HG03060 (cell line): ENCODE measurements around the gene AGPAT3.
"Not testable (repeated sequence)": the region's sequence is repeated elsewhere in the genome, so short reads cannot be mapped to it uniquely, and the experiment has no call there.

Source experiments
- ATAC-seq: cut with Tn5 transposase; IDR thresholded peaks from one replicate; pipeline ENCODE4 v1.9.1; 2021; ENCODE audit warnings: low read depth, moderate number of reproducible peaks; ENCODE audit not compliant: unreplicated experiment

AGPAT3 gene

DNA sequence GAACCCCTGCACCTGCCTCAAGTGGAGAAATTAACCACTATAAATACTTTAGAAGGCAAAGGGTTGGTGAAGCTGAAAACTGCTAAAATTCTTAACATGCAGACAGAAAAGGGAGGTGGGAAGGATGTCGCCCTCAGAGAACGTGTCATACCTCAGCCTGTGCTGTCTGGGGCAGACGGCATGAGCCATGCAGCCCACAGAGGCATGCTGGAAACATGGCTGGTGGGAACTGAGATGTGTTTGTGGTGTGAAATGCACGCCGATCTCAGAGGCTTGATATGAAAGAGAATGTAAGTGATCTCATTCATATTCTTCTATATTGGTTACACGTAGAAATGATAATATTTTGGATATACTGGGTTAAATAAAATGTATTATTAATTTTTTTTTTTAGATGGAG lies 16.3 kb downstream of the AGPAT3 start:
- ATAC-seq: no peak

DNA sequence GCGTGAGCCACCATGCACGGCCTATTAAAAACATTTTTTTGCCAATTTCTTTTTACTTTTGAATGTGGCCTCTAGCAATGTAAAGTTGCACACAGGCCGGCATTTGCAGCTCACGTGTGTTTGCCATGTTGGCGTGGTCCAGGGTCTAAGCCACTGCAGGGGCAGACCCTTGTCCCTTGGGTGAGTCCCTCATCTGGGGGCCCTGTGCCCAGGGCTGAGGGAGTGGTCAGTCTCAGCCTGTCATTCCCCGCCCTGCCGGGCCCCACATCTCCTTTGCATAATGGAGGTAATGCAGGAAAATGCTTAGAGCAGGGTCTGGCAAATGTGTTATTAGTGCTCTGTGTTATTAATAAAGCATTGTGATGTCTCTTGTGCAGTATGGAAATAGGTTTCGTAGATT lies 16.9 kb downstream of the AGPAT3 start:
- ATAC-seq: no peak

DNA sequence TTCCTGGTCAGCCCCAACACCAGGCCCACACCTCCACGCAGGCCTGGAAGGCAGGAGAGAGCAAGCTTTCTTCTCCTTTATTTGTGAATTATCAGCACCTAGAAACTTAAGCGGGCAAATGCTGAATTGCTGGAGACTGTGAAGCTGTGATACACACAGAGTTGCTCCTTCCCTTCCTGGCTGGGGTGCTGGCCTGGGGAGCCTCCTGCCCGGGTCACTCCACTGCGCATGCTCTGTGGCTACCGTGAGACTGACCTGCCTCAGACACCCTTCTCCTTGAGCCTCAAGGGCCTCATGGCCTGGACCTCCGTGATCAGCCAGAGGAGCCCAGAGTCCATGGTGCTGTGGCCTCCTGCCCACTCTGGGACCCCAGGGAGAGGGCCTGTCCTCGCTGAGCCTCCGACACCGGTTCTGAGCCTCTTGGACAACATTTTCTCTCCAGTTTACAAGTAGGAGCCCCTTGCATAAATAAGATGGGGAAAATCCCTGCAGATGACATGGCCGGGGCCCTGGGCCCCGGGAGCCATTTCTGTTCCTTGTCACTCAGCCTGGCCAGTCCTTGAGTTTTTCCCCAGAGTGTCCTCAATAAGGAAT lies 18.0 kb downstream of the AGPAT3 start:
- ATAC-seq: no peak

DNA sequence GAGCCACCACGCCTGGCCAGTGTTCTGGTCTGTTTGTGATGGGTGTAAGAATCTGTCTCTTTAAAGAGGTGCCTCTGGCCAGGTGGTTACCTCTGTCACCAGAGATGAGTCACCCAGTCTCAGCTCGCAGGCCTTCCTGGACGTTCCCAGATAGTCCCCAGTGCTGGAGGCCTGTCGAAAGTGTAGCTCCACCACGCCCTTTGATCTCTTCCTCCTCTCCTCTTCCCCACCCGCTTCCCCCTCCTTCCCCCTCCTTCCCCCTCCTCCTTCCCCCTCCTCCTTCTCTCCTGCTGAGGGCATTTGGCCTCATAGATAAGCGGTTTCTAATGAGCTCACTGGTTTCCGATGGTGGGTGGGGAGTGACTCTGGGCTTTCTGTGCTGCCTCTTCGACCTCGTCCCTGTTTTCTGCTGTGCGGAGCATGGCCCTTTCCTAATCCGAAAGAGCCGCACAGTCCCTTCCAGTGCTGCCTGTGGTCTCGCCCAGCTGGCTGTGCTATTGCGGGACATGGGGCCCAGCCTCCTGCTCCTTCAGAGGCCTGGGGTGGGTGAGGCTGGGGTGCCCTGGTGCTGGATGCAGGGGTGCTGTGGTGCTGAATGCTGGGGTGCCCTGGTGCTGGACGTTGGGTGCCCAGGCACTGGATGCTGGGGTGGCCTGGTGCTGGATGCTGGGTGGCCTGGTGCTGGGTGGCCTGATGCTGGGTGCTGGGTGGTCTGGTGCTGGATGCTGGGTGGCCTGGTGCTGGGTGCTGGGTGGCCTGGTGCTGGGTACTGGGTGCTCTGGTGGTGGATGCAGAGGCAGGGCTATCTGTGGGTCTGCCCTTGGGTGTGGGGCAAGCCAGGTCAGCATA lies 19.2 kb downstream of the AGPAT3 start:
- ATAC-seq: no peak

DNA sequence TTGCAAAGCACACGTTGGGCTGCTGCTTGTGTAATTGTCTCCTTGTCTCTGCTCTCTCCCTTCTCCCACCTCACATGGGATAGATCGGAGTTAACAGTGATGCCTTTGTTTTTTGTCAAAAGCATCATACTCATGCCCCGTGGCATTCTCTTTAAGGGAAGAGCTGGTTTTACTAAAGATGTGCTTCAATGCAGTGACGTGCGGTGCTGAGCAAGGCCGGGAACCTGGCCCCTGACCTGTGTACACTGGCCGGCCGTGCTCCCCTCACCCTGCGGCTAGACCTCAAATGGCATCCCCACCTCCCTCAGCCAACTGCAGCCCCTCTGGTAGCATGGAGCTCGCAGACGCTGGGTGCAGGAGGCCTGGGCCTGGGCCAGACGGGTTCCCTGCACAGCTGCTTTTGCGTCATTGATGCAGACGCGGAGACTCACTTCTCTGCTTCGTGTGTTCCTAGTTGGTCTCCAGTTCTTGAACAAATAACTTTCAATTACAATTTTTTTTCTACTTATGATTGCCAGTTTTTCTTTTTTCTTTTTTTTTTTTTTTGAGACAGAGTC lies 19.9 kb downstream of the AGPAT3 start:
- no peak for ATAC-seq

DNA sequence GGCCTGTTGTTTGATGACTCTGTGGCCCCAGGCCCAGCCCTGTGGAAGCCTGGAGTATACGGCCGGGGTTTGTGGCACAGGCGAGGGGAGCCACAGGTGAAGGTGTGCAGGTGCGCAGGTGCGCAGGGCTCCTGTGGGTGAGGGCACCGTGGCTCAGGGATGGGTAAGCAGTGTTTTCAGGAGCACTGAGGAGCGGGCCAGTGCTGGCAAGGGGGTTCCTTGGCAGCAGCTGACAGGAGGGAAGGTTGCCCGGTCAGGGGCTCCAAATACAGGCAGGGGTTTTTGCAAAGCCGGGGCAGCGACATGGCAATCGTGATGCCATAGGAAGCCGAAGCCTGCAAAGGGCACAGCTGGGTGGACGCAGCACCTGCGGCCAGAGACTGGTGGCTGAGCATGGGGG lies 20.7 kb downstream of the AGPAT3 start:
- no peak for ATAC-seq

DNA sequence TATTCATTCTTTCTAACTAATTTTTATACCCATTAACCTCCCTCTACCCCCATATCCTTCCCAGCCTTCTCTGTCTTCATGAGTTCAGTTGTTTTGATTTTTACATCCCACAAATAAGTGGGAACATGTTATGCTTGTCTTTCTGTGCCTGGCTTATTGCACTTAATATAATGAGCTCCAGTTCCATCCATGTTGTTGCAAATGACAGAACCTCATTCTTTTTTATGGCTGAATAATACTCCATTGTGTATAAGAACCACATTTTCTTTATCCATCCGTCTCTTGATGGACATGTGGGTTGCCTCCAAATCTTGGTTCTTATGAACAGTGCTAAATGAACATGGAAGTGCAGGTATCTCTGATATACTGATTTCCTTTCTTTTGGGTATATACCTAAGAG lies 21.5 kb downstream of the AGPAT3 start:
- ATAC-seq: no peak

DNA sequence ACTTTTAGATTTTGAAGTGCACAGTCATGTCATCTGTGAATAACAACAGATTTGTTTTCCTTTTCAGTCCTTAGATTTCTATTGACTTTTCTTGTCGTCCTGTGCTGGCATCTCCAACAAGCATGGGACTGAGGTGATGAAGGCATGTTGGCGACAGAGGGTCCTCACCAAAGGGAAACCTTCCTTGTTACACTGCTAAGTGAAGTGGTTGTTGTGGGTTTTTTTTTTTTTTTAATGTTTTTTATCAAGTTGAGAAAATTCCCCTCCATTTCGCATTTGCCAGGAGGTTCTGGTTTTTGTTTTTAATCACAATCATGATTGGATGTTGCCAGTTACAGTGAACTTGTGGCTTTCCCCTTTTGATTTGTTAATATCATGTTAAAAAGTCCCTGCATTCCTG lies 24.0 kb downstream of the AGPAT3 start:
- ATAC-seq: no peak

DNA sequence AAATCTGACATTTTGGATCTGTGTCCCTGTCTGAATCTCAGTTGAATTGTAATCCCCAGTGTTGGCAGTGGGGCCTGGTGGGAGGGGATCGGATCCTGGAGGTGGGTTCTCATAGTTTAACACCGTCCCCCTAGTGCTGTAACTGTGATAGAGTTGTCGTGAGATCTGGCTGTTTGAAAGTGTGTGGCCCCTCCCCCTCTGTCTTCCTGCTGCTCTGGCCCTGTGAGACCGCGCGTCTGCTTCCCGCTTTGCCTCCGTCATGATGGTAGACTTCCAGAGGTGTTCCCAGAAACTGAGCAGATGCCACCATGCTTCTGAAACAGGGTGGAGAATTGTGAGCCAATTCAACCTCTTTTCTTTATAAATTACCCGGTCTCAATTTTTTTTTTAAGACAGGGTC lies 25.0 kb downstream of the AGPAT3 start:
- ATAC-seq: no peak

DNA sequence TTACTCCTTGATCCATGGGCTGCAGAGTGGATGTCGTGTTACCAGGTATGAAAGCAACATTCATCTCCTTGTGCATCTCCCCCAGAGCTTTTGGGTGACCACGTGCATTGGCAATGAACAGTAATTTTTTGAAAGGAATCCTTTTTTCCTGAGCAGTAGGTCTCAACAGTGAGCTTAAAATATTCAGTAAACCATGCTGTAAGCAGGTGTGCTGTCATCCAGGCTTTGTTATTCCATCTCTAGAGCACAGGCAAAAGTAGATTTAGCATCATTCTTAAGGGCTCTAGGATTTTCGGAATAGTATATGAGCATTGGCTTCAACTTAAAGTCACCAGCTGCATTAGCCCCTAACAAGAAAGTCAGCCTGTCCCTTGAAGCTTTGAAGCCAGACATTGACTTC lies 27.3 kb downstream of the AGPAT3 start:
- no peak for ATAC-seq

DNA sequence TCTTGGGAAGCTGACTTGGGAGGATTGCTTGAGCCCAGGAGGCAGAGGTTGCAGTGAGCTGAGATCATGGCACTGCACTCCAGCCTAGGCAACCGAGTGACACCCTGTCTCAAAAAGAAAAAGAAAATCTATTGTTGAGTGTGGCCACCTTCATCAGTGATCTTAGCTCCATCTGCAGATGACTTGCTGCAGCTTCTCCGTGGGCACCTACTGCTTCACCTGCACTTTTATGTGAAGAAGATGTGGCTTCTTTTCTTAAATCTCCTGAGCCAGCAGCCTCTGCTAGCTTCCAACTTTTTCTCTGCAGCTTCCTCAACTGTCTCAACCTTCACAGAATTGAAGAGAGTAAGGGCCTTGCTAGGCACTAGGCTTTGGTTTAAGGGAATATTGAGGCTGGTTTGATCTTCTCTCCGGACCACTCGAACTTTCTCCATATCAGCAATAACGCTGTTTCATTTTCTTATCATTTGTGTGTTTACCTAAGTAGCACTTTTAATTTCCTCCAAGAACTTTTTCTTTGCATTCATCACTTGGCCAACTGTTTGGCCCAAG lies 28.0 kb downstream of the AGPAT3 start:
- no peak for ATAC-seq

DNA sequence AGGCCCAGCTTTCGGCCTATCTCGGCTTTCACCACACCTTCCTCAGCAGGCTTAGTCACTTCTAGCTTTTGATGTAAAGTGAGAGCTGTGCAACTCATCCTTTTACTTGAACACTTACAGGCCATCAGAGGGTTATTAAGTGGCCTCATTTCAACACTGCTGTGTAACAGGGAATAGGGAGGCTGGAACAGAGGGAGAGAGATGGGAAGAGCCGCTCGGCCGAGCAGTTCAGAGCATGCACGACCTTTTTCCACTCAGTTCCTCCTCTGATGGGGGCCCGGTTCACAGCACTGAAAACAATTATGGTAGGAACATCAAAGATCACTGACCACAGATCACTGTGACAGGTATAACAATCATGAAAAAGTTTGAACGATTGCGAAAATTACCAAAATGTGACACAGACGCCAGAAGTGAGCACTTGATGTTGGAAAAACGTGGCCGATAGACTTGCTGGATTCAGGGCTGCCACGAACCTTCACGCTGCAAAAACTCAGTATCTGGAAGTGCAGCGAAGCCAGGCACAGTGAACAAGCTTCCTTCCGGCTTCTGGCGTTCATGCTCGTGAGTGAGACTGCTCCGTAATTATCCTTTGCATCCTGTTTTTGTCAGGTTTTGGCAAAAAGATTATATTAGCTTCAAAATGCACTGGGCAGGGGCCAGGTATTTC lies 28.6 kb downstream of the AGPAT3 start:
- no peak for ATAC-seq

DNA sequence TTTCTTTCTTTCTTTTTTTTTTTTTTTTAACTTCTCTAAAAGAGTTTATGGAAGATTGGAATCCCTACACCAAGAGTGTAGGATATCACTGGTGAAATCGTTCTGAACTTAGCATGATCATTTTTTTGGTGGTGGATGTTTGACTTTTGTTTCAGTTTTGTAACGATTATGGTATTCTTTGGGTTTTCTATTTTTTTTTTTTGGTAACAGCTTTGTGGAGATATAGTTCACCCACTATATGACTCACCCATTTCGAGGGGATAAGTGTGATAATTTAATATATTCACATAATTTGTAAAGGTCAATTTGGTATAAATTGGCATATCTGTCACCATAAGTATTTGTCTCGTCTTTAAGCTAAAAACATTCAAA lies 29.2 kb downstream of the AGPAT3 start:
- ATAC-seq: no peak

DNA sequence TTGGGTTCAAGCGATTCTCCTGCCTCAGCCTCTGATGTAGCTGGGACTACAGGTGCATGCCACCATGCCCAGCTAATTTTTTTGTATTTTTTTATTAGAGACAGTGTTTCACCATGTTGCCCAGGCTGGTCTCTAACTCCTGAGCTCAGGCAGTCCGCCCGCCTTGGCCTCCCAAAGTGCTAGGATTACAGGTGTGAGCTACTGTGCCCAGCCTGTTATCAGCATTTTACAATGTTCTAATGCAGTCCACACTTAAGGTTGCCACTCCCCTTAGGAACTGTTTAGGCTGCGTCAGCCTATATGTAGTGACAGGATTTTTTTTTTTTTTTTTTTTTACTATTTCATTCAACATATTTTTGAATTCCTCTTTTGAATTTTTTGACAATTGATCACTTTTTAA lies 30.2 kb downstream of the AGPAT3 start:
- no peak for ATAC-seq

DNA sequence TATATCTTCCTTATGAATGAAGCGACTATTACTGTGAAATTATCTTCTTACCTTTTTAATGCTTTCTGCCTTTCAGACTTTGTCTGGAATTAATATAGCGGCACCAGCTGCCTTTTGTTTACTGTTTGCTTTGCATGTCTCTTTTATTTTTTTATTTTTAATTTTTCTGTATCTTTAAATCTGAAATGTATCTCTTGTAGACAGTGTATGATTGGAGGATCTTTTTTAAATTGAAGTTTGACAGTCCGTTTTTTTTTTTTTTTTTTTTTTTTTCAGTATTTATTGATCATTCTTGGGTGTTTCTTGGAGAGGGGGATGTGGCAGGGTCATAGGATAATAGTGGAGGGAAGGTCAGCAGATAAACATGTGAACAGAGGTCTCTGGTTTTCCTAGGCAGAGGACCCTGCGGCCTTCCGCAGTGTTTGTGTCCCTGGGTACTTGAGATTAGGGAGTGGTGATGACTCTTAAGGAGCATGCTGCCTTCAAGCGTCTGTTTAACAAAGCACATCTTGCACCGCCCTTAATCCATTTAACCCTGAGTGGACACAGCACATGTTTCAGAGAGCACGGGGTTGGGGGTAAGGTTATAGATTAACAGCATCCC lies 31.8 kb downstream of the AGPAT3 start:
- ATAC-seq: not testable (repeated sequence)

DNA sequence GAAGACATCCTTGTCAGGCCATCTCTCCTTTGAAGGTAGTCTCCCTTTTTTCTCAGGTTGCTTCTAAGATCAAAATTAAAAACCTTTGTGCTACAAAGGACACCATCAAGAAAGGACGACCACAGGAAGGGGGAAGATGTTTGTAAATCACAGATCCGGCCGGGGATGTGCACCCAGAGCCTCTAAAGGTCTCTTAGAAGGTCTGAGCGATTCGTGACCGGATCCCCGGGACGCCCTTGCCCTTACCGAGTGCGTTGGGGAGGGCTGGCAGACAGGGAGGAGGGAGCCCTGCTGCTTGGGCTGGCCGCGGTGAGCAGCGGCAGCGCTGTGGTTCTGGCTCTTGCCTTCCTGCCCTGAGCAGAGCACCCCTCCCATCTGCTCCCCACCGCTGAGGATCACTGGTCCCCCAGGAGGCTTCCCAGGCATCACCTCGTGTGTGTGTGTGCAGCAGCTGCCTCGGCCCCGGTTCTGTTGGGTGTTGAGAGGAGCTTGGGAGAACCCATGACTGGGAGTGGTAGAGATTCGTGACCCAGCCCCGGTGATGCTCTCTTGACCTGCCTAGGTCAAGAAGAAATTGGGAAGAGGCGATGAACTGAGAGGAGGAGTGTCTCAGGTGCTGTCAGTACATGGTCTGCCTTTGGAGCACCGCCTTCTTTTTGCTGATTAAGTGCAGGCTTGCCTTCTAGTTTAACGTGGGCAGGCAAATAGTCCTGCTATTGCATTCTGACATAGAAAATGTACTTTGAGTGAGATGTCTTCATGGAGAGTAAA lies 34.5 kb downstream of the AGPAT3 start:
- ATAC-seq: no peak

DNA sequence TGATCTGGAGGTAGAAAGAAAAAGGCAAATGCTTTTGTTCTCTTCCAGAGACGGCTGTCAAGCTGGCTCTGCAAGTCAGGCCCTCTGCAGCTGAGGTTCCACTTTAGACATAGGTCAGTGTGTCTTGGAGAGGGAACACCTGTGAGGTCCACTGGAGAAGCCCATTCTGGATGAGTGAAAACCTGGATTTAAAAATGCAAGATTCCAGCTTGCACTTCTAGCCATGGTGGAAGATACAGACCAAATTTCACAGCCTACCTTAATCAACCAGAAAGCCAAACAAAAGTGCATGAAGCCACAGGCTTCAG lies 35.0 kb downstream of the AGPAT3 start:
- no peak for ATAC-seq

DNA sequence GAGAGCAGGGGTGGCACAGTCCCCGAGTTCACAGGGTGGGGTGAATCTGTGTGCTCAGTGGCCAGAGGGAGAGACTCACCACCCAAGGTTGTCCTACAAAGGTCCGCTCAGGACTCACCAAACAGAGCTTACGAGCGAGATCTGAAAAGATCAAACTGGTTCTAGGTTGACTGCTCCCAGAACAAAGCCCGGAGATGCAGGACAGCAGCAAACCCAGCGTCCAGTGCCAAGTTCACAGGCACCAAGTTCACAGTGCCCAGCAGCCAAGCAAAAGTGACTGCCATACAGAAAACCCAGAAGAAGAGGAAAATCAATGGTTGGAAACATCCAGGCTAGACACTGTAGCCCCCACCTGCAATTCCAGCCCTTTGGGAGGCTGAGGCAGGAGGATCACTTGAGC lies 35.7 kb downstream of the AGPAT3 start:
- no peak for ATAC-seq

DNA sequence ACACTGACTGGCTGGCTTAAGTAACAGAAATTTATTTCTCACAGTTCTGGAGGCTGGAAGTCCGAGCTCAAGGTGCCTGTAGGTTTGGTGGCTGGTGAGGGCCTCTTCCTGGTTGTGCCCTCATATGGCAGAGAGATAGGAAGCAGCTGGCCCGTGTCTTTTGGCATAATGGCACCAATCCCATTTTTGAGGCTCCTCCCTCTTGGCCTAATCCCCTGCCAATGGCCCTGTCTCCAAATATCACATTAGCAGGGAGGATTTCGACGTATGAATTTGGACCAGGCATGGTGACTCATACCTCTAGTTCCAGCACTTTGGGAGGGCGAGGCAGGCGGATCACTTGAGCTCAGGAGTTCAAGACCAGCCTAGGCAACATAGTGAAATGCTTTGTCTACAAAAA lies 37.4 kb downstream of the AGPAT3 start:
- ATAC-seq: no peak

DNA sequence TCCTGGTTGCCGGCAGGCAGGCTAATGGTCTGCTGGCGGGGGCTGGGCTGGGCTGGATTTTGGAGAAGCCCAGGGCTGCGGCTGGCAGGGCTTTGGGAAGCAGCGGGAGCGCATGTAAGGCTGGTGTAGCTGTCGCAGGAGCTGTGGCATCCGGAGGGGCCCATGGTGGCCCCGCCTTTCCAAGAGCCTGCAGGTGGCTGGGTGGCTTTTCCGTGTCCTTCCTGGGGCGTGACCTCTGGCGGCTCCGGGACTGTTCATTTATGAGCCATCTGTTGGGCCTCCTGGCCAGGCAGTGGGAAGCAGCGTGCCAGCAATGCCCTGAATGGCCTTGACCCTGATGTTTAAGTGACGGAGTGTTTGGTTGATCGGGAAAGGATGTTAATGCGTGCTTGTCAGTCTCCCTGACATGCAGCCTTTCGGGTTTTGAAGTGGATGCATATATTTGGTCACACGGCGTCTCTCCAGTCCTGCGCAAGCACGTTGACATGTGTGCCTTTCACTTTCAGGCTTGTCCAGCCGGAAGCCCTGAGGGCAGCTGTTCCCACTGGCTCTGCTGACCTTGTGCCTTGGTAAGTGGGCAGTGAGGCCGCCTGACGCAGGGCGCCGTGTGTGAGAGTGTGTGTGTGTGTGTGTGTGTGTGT lies 38.5 kb downstream of the AGPAT3 start:
- no peak for ATAC-seq
